HG03442 (cell line): Measurements from ENCODE around the gene AGAP1.

Source experiments
- ATAC-seq: cut with Tn5 transposase; IDR thresholded peaks from one replicate; pipeline ENCODE4 v1.9.1; 2021; ENCODE audit warnings: mild to moderate bottlenecking, moderate library complexity; ENCODE audit not compliant: unreplicated experiment

The AGAP1 gene

GRCh38 chr2:235856151-235856854, 362.5 kb downstream of the AGAP1 start:
- ATAC-seq: no peak

- ATAC-seq: no peak
These were observed 363.8 kb downstream of the AGAP1 start for GRCh38 chr2:235857598-235857997.

- ATAC-seq: no peak
These were observed 365.0 kb downstream of the AGAP1 start for GRCh38 chr2:235858881-235859280.

- ATAC-seq: no peak
These were observed 365.8 kb downstream of the AGAP1 start for GRCh38 chr2:235859651-235860050.

GRCh38 chr2:235860111-235860510, 366.3 kb downstream of the AGAP1 start:
- no peak for ATAC-seq

- ATAC-seq: no peak
These were observed 367.0 kb downstream of the AGAP1 start for GRCh38 chr2:235860871-235861270.

GRCh38 chr2:235861383-235861782, 367.5 kb downstream of the AGAP1 start:
- no peak for ATAC-seq

- ATAC-seq: no peak
These were observed 369.6 kb downstream of the AGAP1 start for GRCh38 chr2:235863414-235863813.

GRCh38 chr2:235864302-235864701, 370.5 kb downstream of the AGAP1 start:
- no peak for ATAC-seq

- ATAC-seq: no peak
These were observed 371.1 kb downstream of the AGAP1 start for GRCh38 chr2:235864733-235865515.

GRCh38 chr2:235866373-235866772, 372.5 kb downstream of the AGAP1 start:
- ATAC-seq: no peak

- ATAC-seq: no peak
These were observed 374.4 kb downstream of the AGAP1 start for GRCh38 chr2:235868224-235868623.

GRCh38 chr2:235868645-235869044, 374.8 kb downstream of the AGAP1 start:
- no peak for ATAC-seq

- no peak for ATAC-seq
These were observed 376.7 kb downstream of the AGAP1 start for GRCh38 chr2:235870515-235870914.

GRCh38 chr2:235876099-235876679, 382.3 kb downstream of the AGAP1 start:
- no peak for ATAC-seq

- no peak for ATAC-seq
These were observed 383.5 kb downstream of the AGAP1 start for GRCh38 chr2:235877275-235877802.

- no peak for ATAC-seq
These were observed 385.3 kb downstream of the AGAP1 start for GRCh38 chr2:235879116-235879515.

GRCh38 chr2:235883675-235884074, 389.8 kb downstream of the AGAP1 start:
- no peak for ATAC-seq

- no peak for ATAC-seq
These were observed 395.4 kb downstream of the AGAP1 start for GRCh38 chr2:235889302-235889630.

GRCh38 chr2:235893129-235893698, 399.4 kb downstream of the AGAP1 start:
- ATAC-seq: no peak

- ATAC-seq: no peak
These were observed 401.0 kb downstream of the AGAP1 start for GRCh38 chr2:235894839-235895238.

- ATAC-seq: no peak
These were observed 402.2 kb downstream of the AGAP1 start for GRCh38 chr2:235896061-235896460.
